Measurements from ENCODE around the gene GEN1. TPM values are rescaled to one million over a fixed set of nuclear protein-coding genes. Genes with fewer than 3 reads are reported as not detected.

The GEN1 gene
- polyA plus RNA-seq, 1 donor from 2014 or later, result 9.4 TPM

- Histone ChIP-seq H3F3A (ENCODE audit: insufficient read depth, low read length, poor library complexity, severe bottlenecking) (no peaks in the 10 kb centered on the region), H3K9me2 (ENCODE audit: insufficient read depth, low read length) (no peaks in the 10 kb centered on the region), H3K27me3 (ENCODE audit: insufficient read depth, low read depth, low read length) (no peaks in the 10 kb centered on the region), H3K9me3 (ENCODE audit: low read length) (no peaks in the 10 kb centered on the region), H3K9ac (ENCODE audit: low read length) (no peak overlapping the region), H3K79me2 (replicated peaks; ENCODE audit: insufficient read depth, low read length) (no peaks in the 10 kb centered on the region), H4K20me1 (ENCODE audit: insufficient read depth) (no peaks in the 10 kb centered on the region), H2AFZ (ENCODE audit: low read depth, low read length) (no peak overlapping the region), H3K4me2 (ENCODE audit: low read length) (no peak overlapping the region), H3K27ac (ENCODE audit: low read length) (peak overlapping the region; percentile 32), H3K36me3 (ENCODE audit: insufficient read depth, low read length) (no peaks in the 10 kb centered on the region), H3K4me3 (ENCODE audit: low read length) (no peak overlapping the region)
- TF ChIP-seq POLR2AphosphoS5 (IDR thresholded peaks at IDR 0.05) (no peak), EP300 (conservative IDR thresholded peaks at IDR 0.05; ENCODE audit: poor library complexity, severe bottlenecking) (peak; percentile 13)
These were observed 46.3 kb downstream of the GEN1 start for GRCh38 chr2:17800219-17800618.

- H3K4me2 ChIP-seq (ENCODE audit: low read length), result no peak overlapping the region
- no peaks in the 10 kb centered on the region for H3K79me2 ChIP-seq (replicated peaks; ENCODE audit: insufficient read depth, low read length)
These were observed 46.9 kb downstream of the GEN1 start for GRCh38 chr2:17800693-17801458.

More at GRCh38 chr2:17800693-17801458, 46.9 kb downstream of the GEN1 start:
- Histone ChIP-seq H3K9me2 (ENCODE audit: insufficient read depth, low read length) (no peaks in the 10 kb centered on the region), H3K9me3 (ENCODE audit: low read length) (no peaks in the 10 kb centered on the region), H3K36me3 (ENCODE audit: insufficient read depth, low read length) (no peaks in the 10 kb centered on the region), H3K9ac (ENCODE audit: low read length) (no peak overlapping the region), H3K27ac (ENCODE audit: low read length) (peak overlapping the region; percentile 32), H3K27me3 (ENCODE audit: insufficient read depth, low read depth, low read length) (no peaks in the 10 kb centered on the region), H2AFZ (ENCODE audit: low read depth, low read length) (no peak overlapping the region), H3F3A (ENCODE audit: insufficient read depth, low read length, poor library complexity, severe bottlenecking) (no peaks in the 10 kb centered on the region), H3K4me3 (ENCODE audit: low read length) (no peak overlapping the region), H4K20me1 (ENCODE audit: insufficient read depth) (no peaks in the 10 kb centered on the region)
- TF ChIP-seq SMC3 (conservative IDR thresholded peaks at IDR 0.05; ENCODE audit: poor library complexity) (no peak), RAD21 (conservative IDR thresholded peaks at IDR 0.05) (no peak), POLR2AphosphoS5 (IDR thresholded peaks at IDR 0.05) (no peak), EZH2 (IDR thresholded peaks at IDR 0.05; ENCODE audit: borderline replicate concordance, insufficient read depth, low read length, poor library complexity, severe bottlenecking) (no peak), EP300 (conservative IDR thresholded peaks at IDR 0.05; ENCODE audit: poor library complexity, severe bottlenecking) (no peak), TAF1 (IDR thresholded peaks at IDR 0.05; ENCODE audit: low read depth) (no peak), MXI1 (conservative IDR thresholded peaks at IDR 0.05; ENCODE audit: poor library complexity, severe bottlenecking) (no peak)
- TF ChIP-seq, protein P1, sequence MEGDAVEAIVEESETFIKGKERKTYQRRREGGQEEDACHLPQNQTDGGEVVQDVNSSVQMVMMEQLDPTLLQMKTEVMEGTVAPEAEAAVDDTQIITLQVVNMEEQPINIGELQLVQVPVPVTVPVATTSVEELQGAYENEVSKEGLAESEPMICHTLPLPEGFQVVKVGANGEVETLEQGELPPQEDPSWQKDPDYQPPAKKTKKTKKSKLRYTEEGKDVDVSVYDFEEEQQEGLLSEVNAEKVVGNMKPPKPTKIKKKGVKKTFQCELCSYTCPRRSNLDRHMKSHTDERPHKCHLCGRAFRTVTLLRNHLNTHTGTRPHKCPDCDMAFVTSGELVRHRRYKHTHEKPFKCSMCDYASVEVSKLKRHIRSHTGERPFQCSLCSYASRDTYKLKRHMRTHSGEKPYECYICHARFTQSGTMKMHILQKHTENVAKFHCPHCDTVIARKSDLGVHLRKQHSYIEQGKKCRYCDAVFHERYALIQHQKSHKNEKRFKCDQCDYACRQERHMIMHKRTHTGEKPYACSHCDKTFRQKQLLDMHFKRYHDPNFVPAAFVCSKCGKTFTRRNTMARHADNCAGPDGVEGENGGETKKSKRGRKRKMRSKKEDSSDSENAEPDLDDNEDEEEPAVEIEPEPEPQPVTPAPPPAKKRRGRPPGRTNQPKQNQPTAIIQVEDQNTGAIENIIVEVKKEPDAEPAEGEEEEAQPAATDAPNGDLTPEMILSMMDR (IDR thresholded peaks at IDR 0.05; ENCODE audit: poor library complexity, severe bottlenecking), result no peak
- TF ChIP-seq, protein P2, sequence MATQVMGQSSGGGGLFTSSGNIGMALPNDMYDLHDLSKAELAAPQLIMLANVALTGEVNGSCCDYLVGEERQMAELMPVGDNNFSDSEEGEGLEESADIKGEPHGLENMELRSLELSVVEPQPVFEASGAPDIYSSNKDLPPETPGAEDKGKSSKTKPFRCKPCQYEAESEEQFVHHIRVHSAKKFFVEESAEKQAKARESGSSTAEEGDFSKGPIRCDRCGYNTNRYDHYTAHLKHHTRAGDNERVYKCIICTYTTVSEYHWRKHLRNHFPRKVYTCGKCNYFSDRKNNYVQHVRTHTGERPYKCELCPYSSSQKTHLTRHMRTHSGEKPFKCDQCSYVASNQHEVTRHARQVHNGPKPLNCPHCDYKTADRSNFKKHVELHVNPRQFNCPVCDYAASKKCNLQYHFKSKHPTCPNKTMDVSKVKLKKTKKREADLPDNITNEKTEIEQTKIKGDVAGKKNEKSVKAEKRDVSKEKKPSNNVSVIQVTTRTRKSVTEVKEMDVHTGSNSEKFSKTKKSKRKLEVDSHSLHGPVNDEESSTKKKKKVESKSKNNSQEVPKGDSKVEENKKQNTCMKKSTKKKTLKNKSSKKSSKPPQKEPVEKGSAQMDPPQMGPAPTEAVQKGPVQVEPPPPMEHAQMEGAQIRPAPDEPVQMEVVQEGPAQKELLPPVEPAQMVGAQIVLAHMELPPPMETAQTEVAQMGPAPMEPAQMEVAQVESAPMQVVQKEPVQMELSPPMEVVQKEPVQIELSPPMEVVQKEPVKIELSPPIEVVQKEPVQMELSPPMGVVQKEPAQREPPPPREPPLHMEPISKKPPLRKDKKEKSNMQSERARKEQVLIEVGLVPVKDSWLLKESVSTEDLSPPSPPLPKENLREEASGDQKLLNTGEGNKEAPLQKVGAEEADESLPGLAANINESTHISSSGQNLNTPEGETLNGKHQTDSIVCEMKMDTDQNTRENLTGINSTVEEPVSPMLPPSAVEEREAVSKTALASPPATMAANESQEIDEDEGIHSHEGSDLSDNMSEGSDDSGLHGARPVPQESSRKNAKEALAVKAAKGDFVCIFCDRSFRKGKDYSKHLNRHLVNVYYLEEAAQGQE (IDR thresholded peaks at IDR 0.05; ENCODE audit: borderline replicate concordance), result no peak

All from neural cell (in vitro differentiated cells).